HepG2 (cell line): Measurements from ENCODE around the gene FYB1. TPM values are rescaled to one million over a fixed set of nuclear protein-coding genes. Genes with fewer than 3 reads are reported as not detected.

ENCODE experiments used
- ATAC-seq: fragments of 200-7000 bp; cut with Tn5 transposase; 3 replicates; pipeline ENCODE4 v1.9.1; 2020; ENCODE audit warnings: mild to moderate bottlenecking, moderate library complexity
- BruUV-seq: library from RNA; stranded (reverse); fragments of 400-500 nt; replicated peaks from 2 replicates; lab custom pipeline; 2021; lab: Mats Ljungman, UMichigan
- CTCF ChIA-PET: fragments of 300-600 bp; formaldehyde crosslinking; extraction: SDS; loops from one replicate; lab custom pipeline; 2021; ENCODE audit warnings: low total read pairs, inconsistent platforms, low intra/inter-chr PET ratio; lab: Yijun Ruan, JAX
- POLR2A ChIA-PET: fragments of 350-600 bp; sonication (Branson Sonifier 250); formaldehyde crosslinking; loops from one replicate; lab custom pipeline; 2020; ENCODE audit warnings: antibody characterized with exemption, inconsistent platforms; lab: Yijun Ruan, JAX
- DNase-seq: peaks from one replicate; pipeline ENCODE4 v3.0.0-alpha.2; 2015; ENCODE audit warnings: low spot score
- FAIRE-seq: peaks from 3 replicates; lab custom pipeline; 2011; peaks lifted over from hg19 to GRCh38; lab: Jason Lieb, UNC
- H2AFZ ChIP-seq: one replicate; pipeline ENCODE4 v1.6.1; 2011; ENCODE audit warnings: low read length, inconsistent platforms
- H3K27ac ChIP-seq: fragments of 300-600 bp; 3 replicates; pipeline ENCODE4 v1.8.0; 2011; ENCODE audit warnings: mixed run types, mild to moderate bottlenecking, mixed read lengths, low read length, inconsistent platforms; ENCODE audit not compliant: insufficient read depth; ENCODE audit errors: extremely low read length
- H3K27me3 ChIP-seq, 2 experiments: fragments of 200-600 bp in 1 of 2; 2 replicates in 1 of 2; 3 replicates in 1 of 2; pipeline versions ENCODE4 v1.6.0 to v1.8.0; 2011; ENCODE audit warnings: low read length in 2 of 2, mild to moderate bottlenecking in 2 of 2, moderate library complexity in 2 of 2, inconsistent platforms in 1 of 2; ENCODE audit not compliant: insufficient read depth in 2 of 2, control insufficient read depth in 1 of 2
- H3K36me3 ChIP-seq, 2 experiments: fragments of 200-600 bp in 1 of 2; replicated peaks in 1 of 2; 2 replicates in 1 of 2; 3 replicates in 1 of 2; pipeline versions ENCODE4 v1.5.1 to v1.8.0; 2011; ENCODE audit warnings: low read length in 2 of 2, inconsistent platforms in 1 of 2; ENCODE audit not compliant: insufficient read depth in 2 of 2, control insufficient read depth in 1 of 2
- H3K4me1 ChIP-seq: 2 replicates; pipeline ENCODE4 v1.5.1; 2012; ENCODE audit warnings: low read length, inconsistent platforms; ENCODE audit not compliant: insufficient read depth
- H3K4me2 ChIP-seq: 2 replicates; pipeline ENCODE4 v1.6.0; 2011; ENCODE audit warnings: low read depth, low read length, inconsistent platforms
- H3K4me3 ChIP-seq, 3 experiments: fragments of 200-600 bp in 1 of 3; sonication (generic), shearing (Covaris generic) in 1 of 3; replicated peaks in 1 of 3; 2 replicates each; pipeline ENCODE4 v1.5.1; 2011 to 2016; ENCODE audit warnings: low read length in 3 of 3, inconsistent platforms in 2 of 3, low read depth in 2 of 3, mild to moderate bottlenecking in 2 of 3, control low read depth in 1 of 3, mixed read lengths in 1 of 3; ENCODE audit not compliant: insufficient read depth in 1 of 3
- H3K79me2 ChIP-seq: one replicate; pipeline ENCODE4 v1.6.1; 2011; ENCODE audit warnings: low read length, inconsistent platforms; ENCODE audit not compliant: insufficient read depth
- H3K9ac ChIP-seq: 2 replicates; pipeline ENCODE4 v1.6.0; 2011; ENCODE audit warnings: mild to moderate bottlenecking, low read depth, low read length, inconsistent platforms; ENCODE audit not compliant: insufficient read depth
- H3K9me3 ChIP-seq: 2 replicates; pipeline ENCODE4 v1.5.1; 2012; ENCODE audit warnings: mild to moderate bottlenecking, low read length
- H4K20me1 ChIP-seq: 2 replicates; pipeline ENCODE4 v1.6.0; 2011; ENCODE audit warnings: inconsistent platforms, mild to moderate bottlenecking, low read length, moderate library complexity; ENCODE audit not compliant: insufficient read depth
- FLYWCH1 ChIP-seq: sonication (generic); formaldehyde crosslinking; IDR thresholded peaks from 2 replicates; pipeline ENCODE4 v1.8.1; 2023; ENCODE audit warnings: mild to moderate bottlenecking, missing genetic modification reagents
- MYNN ChIP-seq: sonication (generic); formaldehyde crosslinking; IDR thresholded peaks from 2 replicates; pipeline ENCODE4 v1.4.0; 2020; ENCODE audit warnings: mild to moderate bottlenecking, low read depth, missing genetic modification reagents
- RELA ChIP-seq: sonication (generic); formaldehyde crosslinking; IDR thresholded peaks from 2 replicates; pipeline ENCODE4 v1.4.0; 2020; ENCODE audit warnings: missing genetic modification reagents
- RFXAP ChIP-seq: sonication (generic); formaldehyde crosslinking; IDR thresholded peaks from 2 replicates; pipeline ENCODE4 v1.4.0; 2020; ENCODE audit warnings: missing genetic modification reagents, borderline replicate concordance
- ZBTB1 ChIP-seq: sonication (generic); formaldehyde crosslinking; IDR thresholded peaks from 2 replicates; pipeline ENCODE4 v1.4.0; 2020; ENCODE audit warnings: missing genetic modification reagents, borderline replicate concordance
- ZNF383 ChIP-seq: sonication (generic); formaldehyde crosslinking; IDR thresholded peaks from 2 replicates; pipeline ENCODE4 v1.4.0; 2020; ENCODE audit warnings: missing genetic modification reagents, mild to moderate bottlenecking, borderline replicate concordance
- ZNF563 ChIP-seq: sonication (generic); formaldehyde crosslinking; IDR thresholded peaks from 2 replicates; pipeline ENCODE4 v1.8.0; 2022; ENCODE audit warnings: mild to moderate bottlenecking, moderate library complexity, missing genetic modification reagents
- ZNF839 ChIP-seq: sonication (generic); formaldehyde crosslinking; IDR thresholded peaks from 2 replicates; pipeline ENCODE4 v1.4.0; 2020; ENCODE audit warnings: missing genetic modification reagents, mild to moderate bottlenecking, borderline replicate concordance
- WGBS: methylation state at CpG from one replicate; pipeline ENCODE4 v1.1.6; 2017; ENCODE audit warnings: low lambda C conversion rate; 5-methylcytosine and 5-hydroxymethylcytosine counted together
- in situ Hi-C: cut with HindIII; loops from 2 replicates; pipeline ENCODE4 v1.10.0; 2017; ENCODE audit warnings: low pct_unique_long_range_greater_than_20kb; ENCODE audit not compliant: extremely low pct_ligation_motif_present
- intact Hi-C: fragments of 100-400 bp; cut with micrococcal nuclease; formaldehyde crosslinking; loops from one replicate; pipeline ENCODE4 v1.10.0; 2022; ENCODE audit not compliant: unreplicated experiment
- polyA plus RNA-seq, 8 experiments: library from polyadenylated mRNA; depleted of rRNA in 3 of 8; stranded (reverse) in 7 of 8; unstranded in 1 of 8; fragments of >200 nt; fragmentation: Illumina TruSeq in 4 of 8; extraction: Trizol in 4 of 8; gene quantifications; 2 replicates each; pipeline versions ENCODE4 v1.2.1 to v1.2.3, GENCODE V29; 2011 to 2016; ENCODE audit warnings: low read depth in 4 of 8, missing spikeins in 1 of 8, mixed read lengths in 1 of 8; ENCODE audit not compliant: insufficient read depth in 1 of 8
- total RNA-seq, 5 experiments: library from RNA; depleted of rRNA; stranded (reverse); fragments of >200 nt; fragmentation: Illumina TruSeq; extraction: Trizol; gene quantifications; 2 replicates each; pipeline ENCODE4 v1.2.3, GENCODE V29; 2016; ENCODE audit warnings: low read depth in 1 of 5
- TF ChIP-seq, protein P1 (sequence below): sonication (generic); formaldehyde crosslinking; IDR thresholded peaks from 2 replicates; pipeline ENCODE4 v1.5.1; 2020; ENCODE audit warnings: mild to moderate bottlenecking, missing genetic modification reagents, borderline replicate concordance
- TF ChIP-seq, protein P2 (sequence below): sonication (generic); formaldehyde crosslinking; IDR thresholded peaks from 2 replicates; pipeline ENCODE4 v1.4.0; 2020; ENCODE audit warnings: missing genetic modification reagents
- TF ChIP-seq, protein P3 (sequence below): sonication (generic); formaldehyde crosslinking; IDR thresholded peaks from 2 replicates; pipeline ENCODE4 v1.4.0; 2020; ENCODE audit warnings: mild to moderate bottlenecking, low read depth, missing genetic modification reagents
- TF ChIP-seq, protein P4 (sequence below): sonication (generic); formaldehyde crosslinking; IDR thresholded peaks from 2 replicates; pipeline ENCODE4; 2020; ENCODE audit warnings: missing genetic modification reagents, mild to moderate bottlenecking, borderline replicate concordance
- TF ChIP-seq, protein P5 (sequence below): sonication (generic); formaldehyde crosslinking; IDR thresholded peaks from 2 replicates; pipeline ENCODE4 v1.9.0; 2021; ENCODE audit warnings: missing genetic modification reagents, mild to moderate bottlenecking, borderline replicate concordance

FYB1 gene
- total and polyA plus RNA-seq, 2 of the 13 experiments (the other 11 are each of a cell fraction or from before 2014, with no cell fraction given), result 0.03 TPM; not detected in 1

DNA sequence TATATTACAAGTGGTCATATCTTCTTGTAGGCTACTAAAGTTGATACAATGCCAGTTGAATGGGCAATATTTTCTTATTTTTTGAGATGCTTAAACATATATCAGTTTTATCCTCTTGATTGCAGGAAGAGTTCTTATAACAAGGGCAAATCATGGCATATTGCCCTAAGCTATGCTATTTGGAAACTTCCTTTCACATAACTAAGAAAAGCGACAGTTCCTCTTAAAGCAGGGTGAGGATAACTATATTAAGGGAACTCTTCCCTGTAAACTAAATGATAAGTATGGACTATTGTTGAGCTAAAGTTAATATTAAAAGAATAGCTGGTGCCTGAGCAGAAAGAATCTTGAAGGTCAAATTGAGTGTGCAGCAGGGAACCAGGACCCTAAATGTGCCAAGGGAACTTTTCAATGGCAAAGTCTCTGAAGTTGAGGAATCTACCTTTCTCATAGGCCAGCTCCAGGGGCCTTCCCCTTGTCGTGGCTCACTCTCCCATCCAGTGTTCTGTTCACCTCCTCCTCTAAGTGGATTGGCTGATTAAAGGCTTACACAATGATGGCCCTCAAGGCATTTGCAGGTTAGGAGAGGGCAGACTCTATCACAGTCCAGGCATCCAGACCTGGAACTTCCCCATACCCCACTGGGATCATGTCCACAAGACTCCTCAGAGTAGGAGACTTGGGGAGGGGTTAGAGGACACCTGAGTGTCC is 26.8 kb downstream of the FYB1 start (continued):
- TF ChIP-seq, protein P1, sequence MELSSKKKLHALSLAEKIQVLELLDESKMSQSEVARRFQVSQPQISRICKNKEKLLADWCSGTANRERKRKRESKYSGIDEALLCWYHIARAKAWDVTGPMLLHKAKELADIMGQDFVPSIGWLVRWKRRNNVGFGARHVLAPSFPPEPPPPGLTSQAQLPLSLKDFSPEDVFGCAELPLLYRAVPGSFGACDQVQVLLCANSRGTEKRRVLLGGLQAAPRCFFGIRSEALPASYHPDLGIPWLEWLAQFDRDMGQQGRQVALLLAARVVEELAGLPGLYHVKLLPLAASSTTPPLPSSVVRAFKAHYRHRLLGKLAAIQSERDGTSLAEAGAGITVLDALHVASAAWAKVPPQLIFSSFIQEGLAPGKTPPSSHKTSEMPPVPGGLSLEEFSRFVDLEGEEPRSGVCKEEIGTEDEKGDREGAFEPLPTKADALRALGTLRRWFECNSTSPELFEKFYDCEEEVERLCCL (CRISPR knock-in tag), result no peak

DNA sequence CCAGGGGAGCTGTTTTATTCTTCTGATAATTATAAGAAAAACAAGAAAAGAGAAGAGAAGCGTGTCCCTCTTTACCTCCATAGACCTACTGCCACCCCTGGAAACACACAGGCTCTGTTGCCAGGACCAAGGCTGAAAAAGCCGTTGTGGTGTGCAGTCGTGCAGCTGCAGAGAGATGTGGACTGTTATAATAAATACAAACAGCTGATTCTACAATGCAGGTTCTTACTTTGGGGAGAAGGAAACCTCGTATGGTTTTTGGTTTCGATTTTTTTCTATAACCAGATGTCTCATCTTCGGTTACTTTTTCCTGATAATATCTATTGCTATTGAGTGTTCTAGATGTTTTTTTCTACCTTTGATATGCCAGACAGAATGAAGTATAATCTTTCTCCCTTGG is 28.1 kb downstream of the FYB1 start:
- no peaks in the 10 kb centered on the region for H3K79me2 ChIP-seq
- 5% methylated on average over 6 of the region's 6 CpGs for WGBS
- ChIA-PET POLR2A (no interaction called here), CTCF (no interaction called here)
- no peaks in the 10 kb centered on the region for H3K9me3 ChIP-seq
- BruUV-seq, result no TSS peak
- FAIRE-seq, result no peak
- no peak overlapping the region for H3K27ac ChIP-seq
- H4K20me1 ChIP-seq, result no peaks in the 10 kb centered on the region
- H3K4me2 ChIP-seq, result no peak overlapping the region
- no peak overlapping the region for H3K9ac ChIP-seq
- H3K4me3 ChIP-seq, result no peak overlapping the region
- intact Hi-C loops, result no loop called here
- no peak for DNase-seq
- no peak for ATAC-seq
- no peaks in the 10 kb centered on the region for H3K36me3 ChIP-seq
- in situ Hi-C loops, result no loop called here
- H3K4me1 ChIP-seq, result no peaks in the 10 kb centered on the region
- H3K27me3 ChIP-seq, result 0 out of 5 replicates have a peak, but pooled peaks cover 0 to 10% of the 10 kb centered on the region in 2 experiments
- no peak overlapping the region for H2AFZ ChIP-seq
- TF ChIP-seq ZNF383 (CRISPR knock-in tag) (no peak), ZBTB1 (no peak), RELA (CRISPR knock-in tag) (no peak), RFXAP (CRISPR knock-in tag) (no peak), ZNF839 (CRISPR knock-in tag) (no peak), ZNF563 (CRISPR knock-in tag) (no peak), FLYWCH1 (CRISPR knock-in tag) (no peak), MYNN (CRISPR knock-in tag) (no peak)
- TF ChIP-seq, protein P2, sequence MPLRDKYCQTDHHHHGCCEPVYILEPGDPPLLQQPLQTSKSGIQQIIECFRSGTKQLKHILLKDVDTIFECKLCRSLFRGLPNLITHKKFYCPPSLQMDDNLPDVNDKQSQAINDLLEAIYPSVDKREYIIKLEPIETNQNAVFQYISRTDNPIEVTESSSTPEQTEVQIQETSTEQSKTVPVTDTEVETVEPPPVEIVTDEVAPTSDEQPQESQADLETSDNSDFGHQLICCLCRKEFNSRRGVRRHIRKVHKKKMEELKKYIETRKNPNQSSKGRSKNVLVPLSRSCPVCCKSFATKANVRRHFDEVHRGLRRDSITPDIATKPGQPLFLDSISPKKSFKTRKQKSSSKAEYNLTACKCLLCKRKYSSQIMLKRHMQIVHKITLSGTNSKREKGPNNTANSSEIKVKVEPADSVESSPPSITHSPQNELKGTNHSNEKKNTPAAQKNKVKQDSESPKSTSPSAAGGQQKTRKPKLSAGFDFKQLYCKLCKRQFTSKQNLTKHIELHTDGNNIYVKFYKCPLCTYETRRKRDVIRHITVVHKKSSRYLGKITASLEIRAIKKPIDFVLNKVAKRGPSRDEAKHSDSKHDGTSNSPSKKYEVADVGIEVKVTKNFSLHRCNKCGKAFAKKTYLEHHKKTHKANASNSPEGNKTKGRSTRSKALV, result no peak
- TF ChIP-seq, protein P3, sequence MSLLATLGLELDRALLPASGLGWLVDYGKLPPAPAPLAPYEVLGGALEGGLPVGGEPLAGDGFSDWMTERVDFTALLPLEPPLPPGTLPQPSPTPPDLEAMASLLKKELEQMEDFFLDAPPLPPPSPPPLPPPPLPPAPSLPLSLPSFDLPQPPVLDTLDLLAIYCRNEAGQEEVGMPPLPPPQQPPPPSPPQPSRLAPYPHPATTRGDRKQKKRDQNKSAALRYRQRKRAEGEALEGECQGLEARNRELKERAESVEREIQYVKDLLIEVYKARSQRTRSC, result no peak
- TF ChIP-seq, protein P4, sequence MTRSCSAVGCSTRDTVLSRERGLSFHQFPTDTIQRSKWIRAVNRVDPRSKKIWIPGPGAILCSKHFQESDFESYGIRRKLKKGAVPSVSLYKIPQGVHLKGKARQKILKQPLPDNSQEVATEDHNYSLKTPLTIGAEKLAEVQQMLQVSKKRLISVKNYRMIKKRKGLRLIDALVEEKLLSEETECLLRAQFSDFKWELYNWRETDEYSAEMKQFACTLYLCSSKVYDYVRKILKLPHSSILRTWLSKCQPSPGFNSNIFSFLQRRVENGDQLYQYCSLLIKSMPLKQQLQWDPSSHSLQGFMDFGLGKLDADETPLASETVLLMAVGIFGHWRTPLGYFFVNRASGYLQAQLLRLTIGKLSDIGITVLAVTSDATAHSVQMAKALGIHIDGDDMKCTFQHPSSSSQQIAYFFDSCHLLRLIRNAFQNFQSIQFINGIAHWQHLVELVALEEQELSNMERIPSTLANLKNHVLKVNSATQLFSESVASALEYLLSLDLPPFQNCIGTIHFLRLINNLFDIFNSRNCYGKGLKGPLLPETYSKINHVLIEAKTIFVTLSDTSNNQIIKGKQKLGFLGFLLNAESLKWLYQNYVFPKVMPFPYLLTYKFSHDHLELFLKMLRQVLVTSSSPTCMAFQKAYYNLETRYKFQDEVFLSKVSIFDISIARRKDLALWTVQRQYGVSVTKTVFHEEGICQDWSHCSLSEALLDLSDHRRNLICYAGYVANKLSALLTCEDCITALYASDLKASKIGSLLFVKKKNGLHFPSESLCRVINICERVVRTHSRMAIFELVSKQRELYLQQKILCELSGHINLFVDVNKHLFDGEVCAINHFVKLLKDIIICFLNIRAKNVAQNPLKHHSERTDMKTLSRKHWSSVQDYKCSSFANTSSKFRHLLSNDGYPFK (CRISPR knock-in tag), result no peak
- TF ChIP-seq, protein P5, sequence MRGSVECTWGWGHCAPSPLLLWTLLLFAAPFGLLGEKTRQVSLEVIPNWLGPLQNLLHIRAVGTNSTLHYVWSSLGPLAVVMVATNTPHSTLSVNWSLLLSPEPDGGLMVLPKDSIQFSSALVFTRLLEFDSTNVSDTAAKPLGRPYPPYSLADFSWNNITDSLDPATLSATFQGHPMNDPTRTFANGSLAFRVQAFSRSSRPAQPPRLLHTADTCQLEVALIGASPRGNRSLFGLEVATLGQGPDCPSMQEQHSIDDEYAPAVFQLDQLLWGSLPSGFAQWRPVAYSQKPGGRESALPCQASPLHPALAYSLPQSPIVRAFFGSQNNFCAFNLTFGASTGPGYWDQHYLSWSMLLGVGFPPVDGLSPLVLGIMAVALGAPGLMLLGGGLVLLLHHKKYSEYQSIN (CRISPR knock-in tag), result no peak
